ENCODE data around the gene R3HDM1.

GRCh38 chr2:135762530-135762929 lies 231.2 kb downstream of the R3HDM1 start:
- TF ChIP-seq YY1 (IDR thresholded peaks at IDR 0.05; ENCODE audit: insufficient read depth, insufficient read length) (no peak), ZNF274 (IDR thresholded peaks at IDR 0.05; ENCODE audit: low read depth, low read length) (no peak), SUZ12 (IDR thresholded peaks at IDR 0.05; ENCODE audit: extremely low read depth, insufficient read depth, insufficient read length) (no peak)

All from NT2/D1 (cell line).